Right renal cortex interstitium (tissue), 3 donors: ENCODE results near the gene PURA. TPM values are rescaled to one million over a fixed set of nuclear protein-coding genes. Genes with fewer than 3 reads are reported as not detected.

ENCODE experiments used
- DNase-seq, 3 donors: peaks; one replicate each; pipeline ENCODE4 v3.0.0-alpha.2; 2013; ENCODE audit warnings: low read depth in 3 of 3, low spot score in 2 of 3
- polyA plus RNA-seq, 3 donors: library from polyadenylated mRNA; unstranded; fragments of 120-200 nt; gene quantifications; one replicate each; pipeline ENCODE4 v1.2.1, GENCODE V29; 2013; ENCODE audit not compliant: insufficient read length in 3 of 3

PURA gene
- polyA plus RNA-seq, 3 donors: 11.6 to 12.0 (median 11.9) TPM

DNA sequence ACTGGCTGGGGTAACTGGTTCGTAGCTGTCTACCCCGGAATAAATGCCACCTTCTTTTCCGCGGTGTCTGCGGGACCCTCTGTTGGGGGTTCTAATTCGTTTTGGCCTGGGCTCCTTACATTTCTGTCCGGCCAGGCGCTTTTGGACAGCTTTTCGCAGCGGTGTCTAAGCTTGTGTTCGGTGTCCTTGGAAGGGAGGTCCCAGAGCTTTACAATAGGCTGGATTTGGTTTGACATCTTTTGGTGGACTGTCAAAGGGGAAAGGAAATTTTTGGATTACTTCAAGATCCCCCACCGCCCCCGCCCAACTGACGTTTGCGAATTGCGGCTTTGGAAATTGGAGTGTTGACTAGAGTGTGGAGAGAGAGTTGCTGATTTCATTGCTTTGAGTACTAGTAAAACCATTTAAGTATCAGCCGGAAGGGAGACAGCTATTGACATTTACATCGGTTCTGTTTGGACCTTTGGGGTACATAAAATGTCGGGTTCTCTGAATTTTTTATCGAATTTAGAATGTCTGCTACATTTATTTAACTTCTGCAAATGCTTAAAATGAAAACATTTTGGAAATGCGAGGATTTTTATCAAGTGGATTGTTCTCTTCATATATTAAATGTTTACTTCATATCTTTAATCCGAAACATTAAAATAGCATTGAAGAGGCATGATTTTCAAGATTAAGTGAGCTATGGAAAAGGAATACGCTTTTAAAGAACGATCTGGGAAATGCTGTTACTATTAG lies 4.7 kb upstream of the PURA start:
- peak in 1 of 3 donors; percentile 35 for DNase-seq

DNA sequence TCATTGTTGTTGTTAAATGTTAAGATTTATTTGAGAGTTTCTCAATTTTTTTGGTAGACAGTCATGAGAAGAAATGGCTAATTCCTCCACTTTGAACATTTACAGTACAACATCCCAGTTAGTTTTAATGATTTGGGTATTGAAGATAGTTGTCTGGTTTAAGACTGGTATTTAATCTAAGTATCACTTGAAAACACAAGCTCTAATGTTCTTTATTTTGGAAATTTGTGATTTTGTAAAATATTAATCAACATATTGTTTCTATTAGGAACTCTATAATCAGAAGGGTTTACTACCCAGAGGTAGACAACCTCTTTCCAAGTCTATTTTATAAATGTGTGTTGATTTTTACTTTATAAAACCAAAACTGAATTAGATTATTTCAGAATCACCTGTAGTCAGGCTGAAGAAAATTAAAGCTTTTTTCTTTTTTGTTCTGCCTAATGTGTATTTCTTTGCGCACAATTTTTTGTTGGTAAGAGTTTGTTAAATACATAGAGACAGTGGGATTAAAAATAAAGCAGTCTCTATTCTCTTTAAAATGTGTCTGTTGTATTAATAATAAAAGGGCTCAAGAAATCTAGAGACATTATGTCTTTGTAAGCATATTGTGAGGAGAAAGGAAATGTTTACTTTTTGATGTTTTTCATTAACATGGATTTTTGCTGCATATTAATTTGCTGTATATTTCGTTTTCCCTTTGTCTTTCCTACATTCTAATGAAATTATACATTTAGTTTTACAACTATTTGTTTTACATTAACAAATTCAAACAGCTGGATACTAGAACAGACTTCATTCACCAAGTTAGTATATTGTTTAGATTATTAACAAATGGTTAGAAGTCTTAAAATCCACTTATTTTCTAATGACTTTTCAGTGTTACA lies 3.9 kb upstream of the PURA start:
- peak in 2 of 3 donors; percentile 23 to 27 for DNase-seq

- no peak for DNase-seq
Observed at GRCh38 chr5:140110646-140110957, 3.3 kb upstream of the PURA start.

- DNase-seq: no peak
Observed at GRCh38 chr5:140111011-140111858, 2.7 kb upstream of the PURA start.

GRCh38 chr5:140111859-140112551 lies 1.9 kb upstream of the PURA start:
- DNase-seq: no peak

DNA sequence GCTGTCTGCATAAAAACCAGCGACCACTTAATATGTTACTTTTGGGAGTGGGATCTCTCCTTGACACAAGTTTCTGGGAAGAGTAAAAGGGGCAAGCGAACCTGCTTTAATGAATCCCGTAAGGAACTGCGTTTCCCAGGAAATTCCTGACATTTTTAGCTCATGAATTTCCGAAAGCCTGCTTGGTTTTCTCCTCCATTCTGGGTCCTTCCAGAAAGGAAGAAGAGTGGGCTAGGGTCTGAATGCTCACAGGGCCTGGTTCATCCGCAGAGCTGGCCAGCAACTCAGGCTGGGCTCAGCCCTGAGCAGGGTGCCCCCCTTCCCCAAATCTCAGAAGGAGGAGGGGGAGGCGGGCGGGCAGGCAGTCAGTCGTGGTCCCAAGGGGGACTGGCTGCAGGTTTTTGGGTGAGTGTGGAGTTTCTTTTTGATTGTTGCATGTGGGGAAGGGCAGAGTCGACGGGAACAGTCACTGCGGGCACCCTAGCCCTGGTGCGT lies 1.2 kb upstream of the PURA start:
- DNase-seq: no peak

- DNase-seq: no peak
Observed at GRCh38 chr5:140113180-140113698, 670 bp upstream of the PURA start.

DNA sequence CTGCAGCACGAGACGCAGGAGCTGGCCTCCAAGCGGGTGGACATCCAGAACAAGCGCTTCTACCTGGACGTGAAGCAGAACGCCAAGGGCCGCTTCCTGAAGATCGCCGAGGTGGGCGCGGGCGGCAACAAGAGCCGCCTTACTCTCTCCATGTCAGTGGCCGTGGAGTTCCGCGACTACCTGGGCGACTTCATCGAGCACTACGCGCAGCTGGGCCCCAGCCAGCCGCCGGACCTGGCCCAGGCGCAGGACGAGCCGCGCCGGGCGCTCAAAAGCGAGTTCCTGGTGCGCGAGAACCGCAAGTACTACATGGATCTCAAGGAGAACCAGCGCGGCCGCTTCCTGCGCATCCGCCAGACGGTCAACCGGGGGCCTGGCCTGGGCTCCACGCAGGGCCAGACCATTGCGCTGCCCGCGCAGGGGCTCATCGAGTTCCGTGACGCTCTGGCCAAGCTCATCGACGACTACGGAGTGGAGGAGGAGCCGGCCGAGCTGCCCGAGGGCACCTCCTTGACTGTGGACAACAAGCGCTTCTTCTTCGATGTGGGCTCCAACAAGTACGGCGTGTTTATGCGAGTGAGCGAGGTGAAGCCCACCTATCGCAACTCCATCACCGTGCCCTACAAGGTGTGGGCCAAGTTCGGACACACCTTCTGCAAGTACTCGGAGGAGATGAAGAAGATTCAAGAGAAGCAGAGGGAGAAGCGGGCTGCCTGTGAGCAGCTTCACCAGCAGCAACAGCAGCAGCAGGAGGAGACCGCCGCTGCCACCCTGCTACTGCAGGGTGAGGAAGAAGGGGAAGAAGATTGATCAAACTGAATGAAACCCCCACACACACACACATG lies 654 bp downstream of the PURA start:
- peak in 2 of 3 donors; percentile 34 to 39 for DNase-seq

GRCh38 chr5:140115186-140115500 lies 1.2 kb downstream of the PURA start:
- no peak for DNase-seq

GRCh38 chr5:140116716-140117115 lies 2.8 kb downstream of the PURA start:
- no peak for DNase-seq

DNA sequence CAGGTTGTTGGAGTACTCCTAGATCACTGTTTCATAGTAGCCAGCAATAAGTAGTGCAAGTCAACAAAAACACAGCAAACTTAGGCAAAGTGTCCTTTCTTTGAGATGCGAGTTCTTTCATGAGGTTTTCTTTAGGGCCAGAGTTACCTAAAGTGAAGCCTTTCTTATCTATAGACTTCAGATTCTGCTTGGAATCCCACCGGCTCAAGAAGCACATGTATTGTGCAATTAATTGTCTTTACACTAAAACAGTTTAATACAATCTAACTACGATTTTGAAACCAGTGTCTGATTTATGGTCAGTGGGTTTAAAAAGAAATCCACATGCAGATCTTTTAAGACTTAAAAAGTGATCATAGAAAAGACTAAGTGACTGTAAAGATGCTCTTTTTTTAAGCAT lies 3.6 kb downstream of the PURA start:
- no peak for DNase-seq

GRCh38 chr5:140118302-140118936 lies 4.5 kb downstream of the PURA start:
- no peak for DNase-seq

- no peak for DNase-seq
Observed at GRCh38 chr5:140125637-140126036, 11.7 kb downstream of the PURA start, which contains the start of gene IGIP. IGIP (plus strand) TSS chr5:140125937; CDS start chr5:140128477, 2,540 bp downstream.

GRCh38 chr5:140126315-140127012 lies 12.6 kb downstream of the PURA start:
- no peak for DNase-seq

DNA sequence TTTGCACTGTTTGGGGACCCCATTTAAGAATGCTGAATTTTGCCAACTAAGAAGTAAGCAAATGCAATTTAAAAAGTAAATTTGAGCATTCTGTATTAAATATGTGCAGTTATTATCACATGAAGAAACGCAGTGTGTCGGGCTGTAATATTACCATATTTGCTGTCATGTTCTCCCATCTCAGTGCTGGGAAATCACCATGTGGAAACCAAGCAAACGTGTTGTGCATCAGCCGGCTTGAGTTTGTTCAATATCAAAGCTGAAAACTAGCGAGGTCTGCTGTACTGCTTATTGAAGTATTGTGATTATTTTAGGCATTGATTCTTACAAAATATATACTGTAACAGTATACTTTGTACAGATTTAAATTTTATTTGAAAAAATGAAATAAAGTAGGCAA lies 14.5 kb downstream of the PURA start:
- DNase-seq: no peak

DNA sequence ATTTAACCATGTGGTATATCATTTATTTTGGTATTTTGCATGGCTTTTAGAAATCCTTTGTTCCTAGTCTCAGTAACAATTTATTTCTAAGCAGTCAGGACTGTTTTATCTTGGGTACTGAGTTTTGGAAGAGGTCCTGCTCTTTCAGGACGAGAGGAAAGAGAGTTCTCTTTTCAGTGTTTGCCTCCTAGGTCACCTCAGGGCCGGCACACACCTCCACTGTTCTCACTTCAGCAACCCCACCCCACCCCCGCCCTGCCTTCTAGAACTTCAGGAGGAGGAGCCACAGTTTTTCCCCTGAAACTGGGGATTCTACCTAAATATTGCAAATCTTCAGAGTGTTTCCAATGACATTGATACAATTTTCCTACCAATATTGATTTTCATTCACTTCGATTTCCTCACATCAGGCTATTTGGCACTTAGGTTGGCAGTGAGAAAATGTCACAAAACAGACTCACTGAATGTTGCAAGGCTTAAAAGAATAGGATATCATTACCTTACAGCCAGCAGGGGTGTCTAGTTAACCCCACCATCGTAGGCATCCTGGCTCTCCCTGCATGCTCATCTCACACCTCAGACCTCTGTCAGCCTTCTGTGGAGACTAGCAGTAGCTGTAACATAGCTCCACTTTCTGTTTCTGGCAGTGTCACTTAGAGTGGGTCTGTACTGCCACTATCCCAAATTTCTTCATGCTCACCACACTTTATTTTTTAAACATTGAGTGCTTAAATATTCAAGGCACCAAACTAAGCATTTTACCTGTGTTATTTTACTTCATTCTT lies 17.2 kb downstream of the PURA start:
- no peak for DNase-seq

- no peak for DNase-seq
Observed at GRCh38 chr5:140131967-140132409, 18.1 kb downstream of the PURA start.
